Cardiac muscle cell (in vitro differentiated cells and primary cell): ENCODE measurements around the gene WDR70. TPM values are rescaled to one million over a fixed set of nuclear protein-coding genes. Genes with fewer than 3 reads are reported as not detected.

Source experiments
- DNase-seq, 2 donors: peaks; one replicate each; pipeline versions ENCODE4 v3.0.0 to v3.0.0-alpha.2; 2010 to 2017; ENCODE audit warnings: low read depth in 1 of 2, low spot score in 1 of 2
- H3K27ac ChIP-seq: fragments of 200-600 bp; sonication (generic); 2 replicates; pipeline ENCODE4 v1.5.1; 2016
- H3K27me3 ChIP-seq: fragments of 200-600 bp; sonication (generic); 2 replicates; pipeline ENCODE4 v1.6.0; 2016; ENCODE audit warnings: control low read depth
- H3K36me3 ChIP-seq: fragments of 200-600 bp; sonication (generic); 2 replicates; pipeline ENCODE4 v1.5.1; 2016; ENCODE audit warnings: control low read depth
- H3K4me1 ChIP-seq: fragments of 200-600 bp; sonication (generic); 2 replicates; pipeline ENCODE4 v1.8.1; 2017; ENCODE audit warnings: low read depth, mild to moderate bottlenecking, mixed run types
- H3K4me3 ChIP-seq: fragments of 200-600 bp; sonication (generic); 2 replicates; pipeline ENCODE4 v1.5.1; 2016; ENCODE audit warnings: mild to moderate bottlenecking
- H3K9me3 ChIP-seq: fragments of 200-600 bp; sonication (generic); 2 replicates; pipeline ENCODE4 v1.5.1; 2017; ENCODE audit warnings: low read depth, mild to moderate bottlenecking, control low read depth
- CTCF ChIP-seq: IDR thresholded peaks from 2 replicates; pipeline ENCODE4 v1.5.1; 2012; ENCODE audit warnings: low read depth, mild to moderate bottlenecking, low read length
- polyA plus RNA-seq: library from polyadenylated mRNA; unstranded; fragments of >200 nt; fragmentation: Nextera tagmentation; extraction: Ambion mirVana; gene quantifications from 2 replicates; pipeline ENCODE4 v1.2.1, GENCODE V29; 2016
- total RNA-seq: library from RNA; depleted of rRNA; stranded (reverse); fragments of >200 nt; gene quantifications from 2 replicates; pipeline ENCODE4 v1.2.3, GENCODE V29; 2016

The WDR70 gene
- total and polyA plus RNA-seq, 2 experiments from 2014 or later: 21.8 to 22.7 TPM

GRCh38 chr5:37539459-37539858 lies 160.3 kb downstream of the WDR70 start:
- Histone ChIP-seq H3K4me3 (no peak overlapping the region), H3K4me1 (no peaks in the 10 kb centered on the region), H3K9me3 (no peaks in the 10 kb centered on the region), H3K27ac (no peak overlapping the region), H3K36me3 (no peaks in the 10 kb centered on the region), H3K27me3 (no peaks in the 10 kb centered on the region)
- DNase-seq: no peak
- no peak for TF ChIP-seq CTCF

DNA sequence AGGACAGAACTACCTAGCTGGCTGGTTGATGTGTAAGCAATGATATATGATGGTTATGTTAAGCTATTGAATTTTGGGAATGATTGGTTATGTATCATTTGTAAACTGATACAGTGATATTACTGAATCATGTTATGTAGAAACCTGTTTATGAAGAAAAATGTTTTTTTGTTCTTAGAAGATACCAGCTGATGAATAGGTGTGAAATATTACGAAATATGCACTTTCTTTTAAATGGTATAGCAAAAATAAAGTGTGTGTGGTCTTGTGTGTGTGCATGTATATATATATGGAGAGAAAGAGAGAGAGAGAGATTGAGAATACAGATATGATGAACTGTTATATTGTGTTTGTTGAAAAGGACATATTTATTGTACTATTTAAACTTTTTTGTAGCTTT lies 164.1 kb downstream of the WDR70 start:
- no peak for DNase-seq
- H3K4me3 ChIP-seq: no peak overlapping the region
- no peaks in the 10 kb centered on the region for H3K36me3 ChIP-seq
- no peak overlapping the region for H3K27ac ChIP-seq
- no peaks in the 10 kb centered on the region for H3K4me1 ChIP-seq
- no peak for TF ChIP-seq CTCF
- H3K9me3 ChIP-seq: no peaks in the 10 kb centered on the region
- H3K27me3 ChIP-seq: no peaks in the 10 kb centered on the region

GRCh38 chr5:37549411-37549810 lies 170.3 kb downstream of the WDR70 start:
- H3K4me3 ChIP-seq: no peak overlapping the region
- no peaks in the 10 kb centered on the region for H3K27me3 ChIP-seq
- no peak for DNase-seq
- H3K36me3 ChIP-seq: no peaks in the 10 kb centered on the region
- peaks cover 8% of the 10 kb centered on the region for H3K4me1 ChIP-seq
- TF ChIP-seq CTCF: no peak
- H3K9me3 ChIP-seq: no peaks in the 10 kb centered on the region
- H3K27ac ChIP-seq: no peak overlapping the region

- Histone ChIP-seq H3K36me3 (no peaks in the 10 kb centered on the region), H3K4me1 (peaks cover 8% of the 10 kb centered on the region), H3K27ac (peak overlapping the region; percentile 62), H3K9me3 (no peaks in the 10 kb centered on the region), H3K27me3 (no peaks in the 10 kb centered on the region), H3K4me3 (no peak overlapping the region)
- DNase-seq: no peak
- no peak for TF ChIP-seq CTCF
These were observed 173.0 kb downstream of the WDR70 start for GRCh38 chr5:37552161-37552560.

GRCh38 chr5:37552770-37553719 lies 173.9 kb downstream of the WDR70 start:
- Histone ChIP-seq H3K4me3 (no peak overlapping the region), H3K9me3 (no peaks in the 10 kb centered on the region), H3K27ac (peak overlapping the region; percentile 62), H3K27me3 (no peaks in the 10 kb centered on the region), H3K36me3 (no peaks in the 10 kb centered on the region), H3K4me1 (peaks cover 8% of the 10 kb centered on the region)
- TF ChIP-seq CTCF: no peak
- peak; percentile 3 to 97 for DNase-seq
